HL-60 (cell line): ENCODE results near the gene AKAP13.

Experiments
- DNase-seq, 2 experiments: peaks; one replicate each; pipeline ENCODE4 v3.0.0-alpha.2; 2010 to 2020; ENCODE audit warnings: low read depth in 1 of 2, low spot score in 1 of 2
- H3K27ac ChIP-seq: fragments of 250-450 bp; sonication (Bioruptor Pico); replicated peaks from 2 replicates; pipeline ENCODE4 v1.5.1; 2020; ENCODE audit warnings: mild to moderate bottlenecking, moderate library complexity
- H3K27me3 ChIP-seq: fragments of 250-450 bp; sonication (Bioruptor Pico); 2 replicates; pipeline ENCODE4 v1.5.1; 2021; ENCODE audit warnings: mild to moderate bottlenecking, moderate library complexity; ENCODE audit not compliant: insufficient read depth, poor library complexity, severe bottlenecking
- H3K4me3 ChIP-seq: replicated peaks from 2 replicates; pipeline ENCODE4 v1.5.1; 2011; ENCODE audit warnings: mild to moderate bottlenecking, control low read depth, low read length; ENCODE audit not compliant: insufficient read depth
- CTCF ChIP-seq: IDR thresholded peaks from one replicate; pipeline ENCODE4 v1.5.1; 2011; ENCODE audit warnings: low read length, control low read depth, inconsistent platforms; ENCODE audit not compliant: insufficient read depth
- GABPA ChIP-seq: IDR thresholded peaks from 2 replicates; pipeline ENCODE4 v1.6.1; 2012; ENCODE audit warnings: low read depth
- POLR2AphosphoS5 ChIP-seq: IDR thresholded peaks from 2 replicates; pipeline ENCODE4 v1.6.1; 2012; ENCODE audit warnings: low read depth
- REST ChIP-seq: IDR thresholded peaks from 2 replicates; pipeline ENCODE4 v1.6.1; 2012; ENCODE audit warnings: low read depth; ENCODE audit not compliant: insufficient replicate concordance
- SPI1 ChIP-seq: IDR thresholded peaks from 2 replicates; pipeline ENCODE4 v1.6.1; 2012; ENCODE audit warnings: low read depth, mild to moderate bottlenecking, borderline replicate concordance

AKAP13 gene

DNA sequence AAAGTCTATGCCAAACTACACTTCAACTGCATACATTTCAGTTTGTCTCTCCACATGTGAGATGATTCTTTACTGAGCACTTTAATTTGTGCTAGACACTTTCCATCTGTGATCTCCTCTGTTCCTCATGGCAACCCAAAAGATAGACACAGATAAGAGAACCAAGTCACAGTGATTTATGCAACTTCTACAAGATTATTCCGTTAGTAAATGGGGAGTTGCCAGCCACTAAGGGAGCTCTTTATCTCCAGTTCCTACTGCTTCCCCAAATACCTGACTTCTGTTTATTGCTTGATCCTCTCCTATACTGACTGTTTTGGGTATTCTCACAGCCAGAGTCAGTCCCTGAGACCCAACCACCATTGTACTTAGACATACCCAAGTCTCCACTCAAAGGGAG is 24.1 kb upstream of the AKAP13 start:
- H3K4me3 ChIP-seq, result no peak overlapping the region
- DNase-seq, result peak in 1 of 2 experiments; percentile 3
- no peak overlapping the region for H3K27ac ChIP-seq
- H3K27me3 ChIP-seq, result no peaks in the 10 kb centered on the region
- no peak for TF ChIP-seq REST
- no peak for TF ChIP-seq SPI1
- no peak for TF ChIP-seq CTCF
- TF ChIP-seq GABPA, result no peak
- TF ChIP-seq POLR2AphosphoS5, result no peak

- H3K4me3 ChIP-seq, result no peak overlapping the region
- no peaks in the 10 kb centered on the region for H3K27me3 ChIP-seq
- no peak overlapping the region for H3K27ac ChIP-seq
- TF ChIP-seq REST, result no peak
- TF ChIP-seq GABPA, result no peak
- TF ChIP-seq POLR2AphosphoS5, result no peak
- no peak for TF ChIP-seq CTCF
- TF ChIP-seq SPI1, result no peak
- no peak for DNase-seq
Observed at GRCh38 chr15:85361323-85361722, 19.1 kb upstream of the AKAP13 start.

DNA sequence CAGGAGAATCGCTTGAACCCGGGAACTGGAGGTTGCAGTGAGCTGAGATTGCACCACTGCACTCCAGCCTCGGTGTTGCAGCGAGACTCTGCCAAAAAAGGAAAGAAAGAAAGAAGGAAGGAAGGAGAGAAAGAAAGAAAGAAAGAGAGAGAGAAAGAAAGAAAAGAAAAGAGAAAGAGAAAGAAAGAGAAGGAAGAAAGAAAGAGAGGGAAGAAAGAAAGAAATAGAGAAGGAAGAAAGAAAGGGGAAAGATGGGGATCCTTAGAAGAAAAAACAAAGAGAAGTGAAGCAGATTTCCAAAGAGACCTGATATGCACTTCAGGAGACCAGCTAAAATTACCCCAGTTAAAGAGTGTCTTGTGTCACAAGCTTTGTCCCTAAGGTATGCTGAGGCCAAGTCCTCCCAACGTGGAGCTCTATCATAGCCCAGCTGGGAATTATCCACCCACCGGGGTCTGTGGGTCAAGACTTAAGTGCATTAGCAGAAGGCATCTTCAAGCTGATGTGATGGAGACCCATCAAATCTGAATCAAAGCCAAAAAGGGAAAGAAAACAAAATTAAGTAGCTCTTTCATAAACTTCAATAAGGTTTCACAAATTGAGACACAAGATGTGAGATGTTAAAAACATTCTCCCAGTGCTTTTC is 17.8 kb upstream of the AKAP13 start:
- Histone ChIP-seq H3K4me3 (no peak overlapping the region), H3K27ac (no peak overlapping the region), H3K27me3 (no peaks in the 10 kb centered on the region)
- no peak for DNase-seq
- no peak for TF ChIP-seq REST
- no peak for TF ChIP-seq GABPA
- no peak for TF ChIP-seq POLR2AphosphoS5
- TF ChIP-seq SPI1, result no peak
- TF ChIP-seq CTCF, result no peak
